Activated T-cell treated with anti-CD3 and anti-CD28 coated beads, Interleukin-2, amount 50 U/mL, for 1 hour (primary cell): ENCODE data around the gene NOTCH3.

Experiments
- DNase-seq: peaks from one replicate; pipeline ENCODE4 v3.0.0-alpha.2; 2020

Gene NOTCH3

DNA sequence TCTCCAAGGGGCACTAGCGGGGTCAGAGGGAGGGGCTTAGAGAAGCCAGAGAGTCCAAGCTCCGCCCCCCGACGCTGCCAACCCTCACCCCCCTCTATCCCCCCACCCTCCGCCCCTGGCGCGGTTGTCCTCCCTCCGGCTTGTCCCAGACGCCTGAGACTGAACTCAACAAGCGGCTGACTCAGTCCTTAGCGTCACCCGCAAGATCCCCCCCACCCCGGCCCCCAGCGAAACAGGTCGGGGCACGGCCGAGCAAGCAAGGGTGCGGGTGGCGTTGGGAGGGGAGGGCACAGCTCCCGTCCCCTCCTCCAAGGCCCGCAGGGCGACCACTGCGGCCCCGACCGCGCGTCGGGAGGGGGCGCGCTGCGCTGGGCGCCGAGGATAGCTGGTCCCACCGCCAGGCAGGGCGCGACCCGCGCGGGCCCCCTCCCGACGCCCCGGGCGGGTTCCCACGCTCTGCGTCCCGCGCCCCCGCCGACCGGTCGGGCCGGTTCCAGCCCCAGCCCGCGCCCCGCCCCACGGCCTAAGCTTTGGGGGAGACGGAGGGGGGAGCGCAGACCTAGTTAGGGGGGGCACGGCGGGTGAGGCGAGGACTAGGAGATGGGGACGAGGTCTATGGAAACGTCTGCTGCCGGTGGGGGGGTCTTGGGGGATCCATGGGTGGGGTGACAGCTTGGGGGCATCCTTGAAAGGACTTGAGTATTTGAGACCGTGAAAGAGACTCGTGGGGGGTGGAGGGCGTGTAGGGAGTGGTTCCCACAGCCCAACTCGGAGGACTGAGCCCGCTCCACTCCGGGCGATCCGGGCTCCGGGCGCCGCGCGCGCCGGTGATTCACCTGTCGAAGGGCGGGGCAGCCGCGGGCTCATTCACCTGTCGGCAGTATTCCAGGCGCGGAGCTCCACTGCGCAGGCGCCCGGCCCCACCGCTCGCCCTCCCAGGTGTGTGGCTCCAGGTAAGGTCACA lies 5.1 kb downstream of the NOTCH3 start:
- DNase-seq, result peak; percentile 52

GRCh38 chr19:15194938-15195337 lies 5.9 kb downstream of the NOTCH3 start:
- no peak for DNase-seq

GRCh38 chr19:15191982-15192381 lies 8.8 kb downstream of the NOTCH3 start:
- DNase-seq, result no peak

DNA sequence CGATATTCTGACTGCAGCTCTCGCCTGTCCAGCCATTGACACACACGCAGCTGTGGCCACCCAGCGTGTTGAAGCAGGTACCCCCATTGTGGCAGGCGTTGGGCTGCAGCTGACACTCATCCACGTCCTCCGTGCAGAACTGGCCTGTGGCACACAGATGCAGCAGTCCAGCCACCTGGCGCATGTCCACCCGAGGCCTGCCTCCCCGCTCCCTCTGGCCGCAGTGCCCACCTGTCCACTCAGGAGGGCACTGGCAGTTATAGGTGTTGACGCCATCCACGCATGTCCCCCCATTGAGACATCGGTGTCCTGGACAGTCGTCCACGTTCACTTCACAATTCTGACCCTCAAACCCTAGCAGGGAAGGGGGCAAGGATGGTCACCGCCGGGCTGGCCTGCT lies 9.3 kb downstream of the NOTCH3 start:
- no peak for DNase-seq

DNA sequence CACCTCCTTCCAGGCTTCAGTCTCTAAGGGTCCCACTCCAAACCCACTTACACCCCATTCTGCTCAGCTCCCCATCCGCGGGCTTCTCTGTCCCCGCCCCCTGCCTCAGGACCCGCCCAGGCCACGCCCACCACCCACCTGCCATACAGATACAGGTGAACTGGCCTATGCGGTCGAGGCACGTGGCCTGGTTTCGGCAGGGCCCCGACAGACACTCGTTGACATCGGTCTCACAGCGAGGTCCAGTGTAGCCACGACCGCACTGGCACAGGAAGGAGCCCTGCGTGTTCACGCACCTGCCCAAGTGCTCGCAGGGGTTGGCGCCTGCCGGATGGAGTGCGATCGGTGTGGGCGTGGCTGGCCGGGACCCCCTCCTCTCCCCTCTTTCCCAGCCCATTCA lies 11.9 kb downstream of the NOTCH3 start:
- no peak for DNase-seq

DNA sequence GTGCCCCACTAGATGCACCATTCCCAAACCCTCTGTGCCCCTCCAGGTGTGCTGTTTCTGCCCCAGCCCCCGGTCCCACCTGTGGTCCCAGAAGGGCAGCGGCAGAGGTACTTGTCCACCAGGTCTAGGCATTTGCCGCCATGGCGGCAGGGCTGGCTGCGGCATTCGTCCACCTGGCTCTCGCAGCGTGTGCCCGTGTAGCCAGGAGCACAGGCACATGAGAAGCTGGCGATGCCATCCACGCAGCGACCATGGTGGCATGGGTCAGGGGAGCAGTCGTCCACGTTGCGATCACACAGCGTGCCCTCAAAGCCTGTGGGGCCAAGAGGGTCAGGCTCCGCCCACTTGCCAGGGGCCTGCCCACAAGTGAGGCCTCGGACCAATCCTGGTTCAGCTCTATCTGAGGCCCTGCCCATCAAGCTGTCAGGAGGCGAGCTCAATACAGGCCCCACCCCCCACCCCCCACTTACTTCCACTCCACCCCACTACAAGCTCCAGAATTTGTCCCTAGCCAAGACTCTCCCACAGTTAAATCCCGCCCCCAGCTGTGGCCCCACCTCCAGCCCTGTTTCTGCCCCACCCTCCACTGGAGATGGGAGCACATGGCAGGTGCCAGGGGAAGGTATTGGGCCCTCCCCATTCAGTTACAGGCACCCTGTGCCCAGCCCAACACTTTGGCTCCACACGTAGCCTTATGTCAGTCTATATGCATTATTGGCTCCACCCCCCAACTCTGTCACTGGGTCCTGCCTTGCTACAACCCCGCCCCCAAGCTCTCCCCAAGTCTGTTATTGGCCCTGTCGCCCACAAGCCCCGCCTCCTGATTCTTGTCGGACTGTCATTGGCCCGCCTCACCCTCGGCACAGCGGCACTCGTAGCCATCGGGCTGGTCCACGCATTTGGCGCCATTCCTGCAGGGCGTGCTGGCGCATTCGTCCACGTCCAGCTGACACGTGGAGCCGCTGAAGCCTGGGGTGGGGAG lies 13.5 kb downstream of the NOTCH3 start:
- DNase-seq, result no peak

- no peak for DNase-seq
Measured at GRCh38 chr19:15185188-15185587, 15.6 kb downstream of the NOTCH3 start.

- no peak for DNase-seq
Measured at GRCh38 chr19:15184776-15185175, 16.0 kb downstream of the NOTCH3 start.

- DNase-seq, result no peak
Measured at GRCh38 chr19:15181394-15181793, 19.4 kb downstream of the NOTCH3 start.

- DNase-seq, result no peak
Measured at GRCh38 chr19:15180451-15181390, 20.1 kb downstream of the NOTCH3 start.

DNA sequence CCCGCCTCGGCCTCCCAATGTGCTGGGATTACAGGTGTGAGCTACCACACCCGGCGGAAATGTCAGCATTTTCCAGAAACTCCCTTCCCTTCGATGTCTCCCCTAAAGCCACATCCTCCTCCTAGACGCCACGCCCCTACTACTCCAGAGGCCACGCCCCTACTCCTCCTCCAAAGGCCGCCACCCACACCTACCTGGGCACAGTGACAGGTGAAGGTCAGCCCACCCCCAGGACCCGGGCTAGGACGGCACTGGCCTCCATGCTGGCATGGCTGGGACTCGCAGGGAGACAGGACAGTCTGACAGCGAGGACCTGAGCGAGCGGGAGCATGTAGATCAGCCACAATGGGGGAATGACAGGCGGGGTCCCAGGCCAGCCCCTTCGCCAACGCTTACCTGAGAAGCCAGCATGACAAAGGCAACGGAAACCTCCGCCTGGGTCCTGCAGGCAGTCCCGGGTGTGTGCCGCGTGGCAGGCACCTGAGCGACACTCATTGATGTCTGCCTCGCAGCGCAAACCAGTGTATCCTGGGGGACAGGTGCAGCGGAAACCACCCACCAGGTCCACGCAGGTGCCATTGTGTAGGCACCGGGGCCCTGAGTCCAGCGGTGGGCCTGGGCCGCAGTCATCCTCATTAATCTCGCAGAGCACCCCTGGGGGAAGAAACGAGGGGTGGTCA lies 22.0 kb downstream of the NOTCH3 start:
- DNase-seq, result no peak

- peak; percentile 88 for DNase-seq
Measured at GRCh38 chr19:15177269-15178116, 23.3 kb downstream of the NOTCH3 start.

- no peak for DNase-seq
Measured at GRCh38 chr19:15175609-15176008, 25.2 kb downstream of the NOTCH3 start.

GRCh38 chr19:15173746-15174404 lies 26.9 kb downstream of the NOTCH3 start:
- DNase-seq, result no peak

GRCh38 chr19:15170345-15170744 lies 30.4 kb downstream of the NOTCH3 start:
- no peak for DNase-seq

GRCh38 chr19:15169541-15170285 lies 31.1 kb downstream of the NOTCH3 start:
- DNase-seq, result no peak

DNA sequence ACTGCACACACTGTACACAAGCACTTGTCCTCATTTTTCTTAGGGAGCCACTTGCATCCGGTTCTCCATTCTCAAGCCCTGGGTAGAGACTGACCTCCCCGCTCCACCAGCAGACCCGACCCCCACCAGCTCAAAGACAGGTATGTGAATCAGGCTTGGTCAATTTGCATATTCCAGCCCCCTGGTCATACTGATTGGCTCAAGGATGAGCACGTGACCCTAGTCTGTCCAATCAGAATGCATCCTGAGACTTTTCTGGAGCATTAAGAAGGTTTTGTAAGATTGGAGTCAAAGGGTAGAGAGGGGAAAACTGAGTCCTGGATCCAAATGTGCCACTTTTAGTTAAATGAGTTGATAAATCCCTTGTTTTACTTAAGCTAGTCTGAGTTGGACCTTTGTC lies 34.1 kb downstream of the NOTCH3 start:
- DNase-seq, result no peak

DNA sequence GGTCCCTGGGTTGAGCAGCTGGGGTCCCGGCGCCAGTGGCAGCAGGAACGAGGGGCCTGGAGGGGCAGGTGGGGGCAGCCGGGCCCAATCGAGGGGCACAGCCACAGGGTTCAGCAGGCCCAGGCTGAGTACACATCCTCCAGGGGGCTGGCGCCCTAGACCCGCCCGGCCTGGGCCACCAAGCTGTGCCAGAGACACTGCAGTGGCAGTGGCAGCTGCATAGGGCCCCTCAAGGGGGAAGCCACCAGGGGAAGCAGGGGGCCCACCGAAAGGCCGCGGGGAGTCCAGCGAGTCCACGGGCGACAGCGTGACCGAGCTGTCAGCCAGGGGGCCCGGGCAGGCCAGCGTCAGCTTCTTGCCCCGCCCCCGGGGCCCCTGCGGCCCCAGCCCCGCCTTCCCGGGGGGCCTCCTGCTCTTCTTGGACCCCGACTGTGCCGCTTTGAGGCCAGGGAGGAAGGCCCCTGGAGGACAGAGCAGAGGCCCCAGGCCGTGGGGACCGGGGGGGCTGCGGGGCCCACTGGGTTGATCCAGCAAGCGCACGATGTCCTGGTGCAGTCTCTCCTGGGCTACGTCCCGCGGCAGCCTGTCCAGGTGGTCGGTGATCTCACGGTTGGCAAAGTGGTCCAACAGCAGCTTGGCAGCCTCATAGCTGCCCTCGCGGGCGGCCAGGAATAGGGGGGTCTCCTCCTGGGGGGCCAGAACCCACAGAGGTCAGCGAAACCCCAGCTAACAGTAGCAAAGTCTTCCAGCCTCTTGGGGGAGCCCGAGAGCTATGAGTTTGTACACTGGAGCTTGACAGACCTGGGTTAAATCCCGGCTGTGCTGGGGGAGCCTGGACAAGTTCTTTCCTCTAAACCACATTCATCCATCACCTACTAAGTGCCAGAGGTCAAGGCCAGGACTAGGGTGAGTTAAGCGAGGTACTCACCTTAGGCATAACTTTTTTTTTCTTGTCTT lies 39.5 kb downstream of the NOTCH3 start:
- no peak for DNase-seq
